HepG2 (cell line): Measurements from ENCODE around the gene TUBAL3. TPM values are rescaled to one million over a fixed set of nuclear protein-coding genes. Genes with fewer than 3 reads are reported as not detected.

ENCODE experiments used
- BORCS8-MEF2B ChIP-seq: sonication (generic); formaldehyde crosslinking; IDR thresholded peaks from 2 replicates; pipeline ENCODE4 v1.8.0; 2022; ENCODE audit warnings: mild to moderate bottlenecking, missing genetic modification reagents
- CBX1 ChIP-seq: IDR thresholded peaks from one replicate; pipeline ENCODE4 v1.6.1; 2016; ENCODE audit warnings: antibody characterized with exemption, low read depth
- FOXA1 ChIP-seq, 2 experiments: fragments of 450-650 bp in 1 of 2; sonication (generic) in 1 of 2; formaldehyde crosslinking in 1 of 2; IDR thresholded peaks; 2 replicates each; pipeline versions ENCODE4 v1.4.0 to v1.6.1; 2016 to 2020; ENCODE audit warnings: missing genetic modification reagents in 1 of 2
- GLI4 ChIP-seq: sonication (generic); formaldehyde crosslinking; IDR thresholded peaks from 2 replicates; pipeline ENCODE4 v1.5.1; 2020; ENCODE audit warnings: missing genetic modification reagents, mild to moderate bottlenecking, moderate library complexity, borderline replicate concordance
- GTF3A ChIP-seq: sonication (generic); formaldehyde crosslinking; conservative IDR thresholded peaks from 2 replicates; pipeline ENCODE4 v1.4.0; 2020; ENCODE audit warnings: mild to moderate bottlenecking, missing genetic modification reagents
- GZF1 ChIP-seq: sonication (generic); formaldehyde crosslinking; IDR thresholded peaks from 2 replicates; pipeline ENCODE4 v1.5.1; 2020; ENCODE audit warnings: mild to moderate bottlenecking, missing genetic modification reagents
- IKZF4 ChIP-seq: sonication (generic); formaldehyde crosslinking; IDR thresholded peaks from 2 replicates; pipeline ENCODE4 v1.5.1; 2020; ENCODE audit warnings: borderline replicate concordance, mild to moderate bottlenecking, low read depth, missing genetic modification reagents; ENCODE audit errors: not compliant biosample characterization
- POLR2AphosphoS2 ChIP-seq: IDR thresholded peaks from 2 replicates; pipeline ENCODE4 v1.6.1; 2011; ENCODE audit warnings: low read depth, low read length, improper control_type of control experiment
- REXO4 ChIP-seq: sonication (generic); formaldehyde crosslinking; IDR thresholded peaks from 2 replicates; pipeline ENCODE4 v1.8.0; 2022; ENCODE audit warnings: missing genetic modification reagents, mild to moderate bottlenecking, borderline replicate concordance
- SNAI1 ChIP-seq: sonication (generic); formaldehyde crosslinking; IDR thresholded peaks from 2 replicates; pipeline ENCODE4 v1.5.0; 2020; ENCODE audit warnings: mild to moderate bottlenecking, missing genetic modification reagents, borderline replicate concordance
- SOX5 ChIP-seq: IDR thresholded peaks from 2 replicates; pipeline ENCODE4 v1.6.1; 2016; ENCODE audit warnings: borderline replicate concordance
- TEAD3 ChIP-seq: optimal IDR thresholded peaks from 2 replicates; pipeline ENCODE3; 2016; ENCODE audit warnings: borderline replicate concordance
- THAP11 ChIP-seq: IDR thresholded peaks from 2 replicates; pipeline ENCODE4 v1.6.1; 2016; ENCODE audit warnings: missing biosample characterization, missing genetic modification reagents
- ZFP90 ChIP-seq: sonication (generic); formaldehyde crosslinking; IDR thresholded peaks from 2 replicates; pipeline ENCODE4 v1.8.0; 2022; ENCODE audit warnings: missing genetic modification reagents, mild to moderate bottlenecking, inconsistent platforms, borderline replicate concordance
- ZNF225 ChIP-seq: sonication (generic); formaldehyde crosslinking; IDR thresholded peaks from 2 replicates; pipeline ENCODE4 v1.4.0; 2020; ENCODE audit warnings: mild to moderate bottlenecking, missing genetic modification reagents
- ZNF264 ChIP-seq: sonication (generic); formaldehyde crosslinking; IDR thresholded peaks from 2 replicates; pipeline ENCODE4 v1.4.0; 2020; ENCODE audit warnings: missing genetic modification reagents
- ZNF343 ChIP-seq: sonication (generic); formaldehyde crosslinking; IDR thresholded peaks from 2 replicates; pipeline ENCODE4 v1.4.0; 2020; ENCODE audit warnings: mild to moderate bottlenecking, missing genetic modification reagents
- ZNF567 ChIP-seq: sonication (generic); formaldehyde crosslinking; IDR thresholded peaks from 2 replicates; pipeline ENCODE4 v1.8.1; 2023; ENCODE audit warnings: mild to moderate bottlenecking, missing genetic modification reagents, borderline replicate concordance
- ZNF598 ChIP-seq: sonication (generic); formaldehyde crosslinking; IDR thresholded peaks from 2 replicates; pipeline ENCODE4 v1.5.1; 2020; ENCODE audit warnings: mild to moderate bottlenecking, missing genetic modification reagents, borderline replicate concordance
- ZNF773 ChIP-seq: sonication (generic); formaldehyde crosslinking; IDR thresholded peaks from 2 replicates; pipeline ENCODE4 v1.4.0; 2020; ENCODE audit warnings: missing genetic modification reagents, borderline replicate concordance
- ZNF775 ChIP-seq: sonication (generic); formaldehyde crosslinking; IDR thresholded peaks from 2 replicates; pipeline ENCODE4 v1.4.0; 2020; ENCODE audit warnings: missing genetic modification reagents, mild to moderate bottlenecking, moderate library complexity, borderline replicate concordance
- polyA plus RNA-seq, 8 experiments: library from polyadenylated mRNA; depleted of rRNA in 3 of 8; stranded (reverse) in 7 of 8; unstranded in 1 of 8; fragments of >200 nt; fragmentation: Illumina TruSeq in 4 of 8; extraction: Trizol in 4 of 8; gene quantifications; 2 replicates each; pipeline versions ENCODE4 v1.2.1 to v1.2.3, GENCODE V29; 2011 to 2016; ENCODE audit warnings: low read depth in 4 of 8, missing spikeins in 1 of 8, mixed read lengths in 1 of 8; ENCODE audit not compliant: insufficient read depth in 1 of 8
- total RNA-seq, 5 experiments: library from RNA; depleted of rRNA; stranded (reverse); fragments of >200 nt; fragmentation: Illumina TruSeq; extraction: Trizol; gene quantifications; 2 replicates each; pipeline ENCODE4 v1.2.3, GENCODE V29; 2016; ENCODE audit warnings: low read depth in 1 of 5
- TF ChIP-seq, protein P1 (sequence below): sonication (generic); formaldehyde crosslinking; conservative IDR thresholded peaks from 2 replicates; pipeline ENCODE4 v1.4.0; 2020; ENCODE audit warnings: mild to moderate bottlenecking, missing genetic modification reagents, moderate library complexity
- TF ChIP-seq, protein P2 (sequence below): sonication (generic); formaldehyde crosslinking; IDR thresholded peaks from 2 replicates; pipeline ENCODE4 v1.4.0; 2020; ENCODE audit warnings: mild to moderate bottlenecking, missing genetic modification reagents
- TF ChIP-seq, protein P3 (sequence below): sonication (generic); formaldehyde crosslinking; IDR thresholded peaks from 2 replicates; pipeline ENCODE4 v1.4.0; 2020; ENCODE audit warnings: missing genetic modification reagents; ENCODE audit errors: not compliant biosample characterization

TUBAL3 gene
- total and polyA plus RNA-seq, 2 of the 13 experiments (the other 11 are each of a cell fraction or from before 2014, with no cell fraction given) = 0.07 to 0.26 TPM

DNA sequence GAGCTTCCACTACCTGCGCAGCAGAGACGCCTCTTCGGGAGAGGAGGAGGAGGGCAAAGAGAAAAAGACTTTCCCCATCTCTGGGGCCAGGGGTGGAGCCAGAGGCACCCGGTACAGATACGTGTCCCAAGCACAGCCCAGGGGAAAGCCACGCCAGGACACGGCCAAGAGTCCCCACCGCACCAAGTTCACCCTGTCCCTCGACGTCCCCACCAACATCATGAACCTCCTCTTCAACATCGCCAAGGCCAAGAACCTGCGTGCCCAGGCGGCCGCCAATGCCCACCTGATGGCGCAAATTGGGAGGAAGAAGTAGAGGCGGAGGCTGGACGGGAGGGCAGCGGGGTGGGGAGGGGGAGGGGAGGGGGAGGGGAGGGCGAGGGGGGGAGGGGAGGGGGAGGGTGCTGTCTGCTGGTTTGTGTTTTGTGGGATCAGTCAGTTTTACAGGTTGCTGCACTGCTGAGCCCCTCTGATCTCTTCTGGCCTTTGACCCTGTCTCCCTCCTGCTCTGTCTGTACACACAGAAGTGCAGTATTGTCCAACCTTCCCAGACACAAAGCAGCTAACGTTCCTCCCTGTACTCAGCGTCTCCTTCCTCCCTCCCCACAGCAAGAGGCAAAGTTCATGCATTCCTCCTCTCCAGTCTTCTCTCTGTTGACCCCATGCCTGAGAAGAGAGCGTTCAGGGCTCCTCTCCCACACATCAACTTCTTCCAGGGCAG lies 30.6 kb downstream of the TUBAL3 start (continued):
- no peak for TF ChIP-seq ZNF598
- TF ChIP-seq, protein P1, sequence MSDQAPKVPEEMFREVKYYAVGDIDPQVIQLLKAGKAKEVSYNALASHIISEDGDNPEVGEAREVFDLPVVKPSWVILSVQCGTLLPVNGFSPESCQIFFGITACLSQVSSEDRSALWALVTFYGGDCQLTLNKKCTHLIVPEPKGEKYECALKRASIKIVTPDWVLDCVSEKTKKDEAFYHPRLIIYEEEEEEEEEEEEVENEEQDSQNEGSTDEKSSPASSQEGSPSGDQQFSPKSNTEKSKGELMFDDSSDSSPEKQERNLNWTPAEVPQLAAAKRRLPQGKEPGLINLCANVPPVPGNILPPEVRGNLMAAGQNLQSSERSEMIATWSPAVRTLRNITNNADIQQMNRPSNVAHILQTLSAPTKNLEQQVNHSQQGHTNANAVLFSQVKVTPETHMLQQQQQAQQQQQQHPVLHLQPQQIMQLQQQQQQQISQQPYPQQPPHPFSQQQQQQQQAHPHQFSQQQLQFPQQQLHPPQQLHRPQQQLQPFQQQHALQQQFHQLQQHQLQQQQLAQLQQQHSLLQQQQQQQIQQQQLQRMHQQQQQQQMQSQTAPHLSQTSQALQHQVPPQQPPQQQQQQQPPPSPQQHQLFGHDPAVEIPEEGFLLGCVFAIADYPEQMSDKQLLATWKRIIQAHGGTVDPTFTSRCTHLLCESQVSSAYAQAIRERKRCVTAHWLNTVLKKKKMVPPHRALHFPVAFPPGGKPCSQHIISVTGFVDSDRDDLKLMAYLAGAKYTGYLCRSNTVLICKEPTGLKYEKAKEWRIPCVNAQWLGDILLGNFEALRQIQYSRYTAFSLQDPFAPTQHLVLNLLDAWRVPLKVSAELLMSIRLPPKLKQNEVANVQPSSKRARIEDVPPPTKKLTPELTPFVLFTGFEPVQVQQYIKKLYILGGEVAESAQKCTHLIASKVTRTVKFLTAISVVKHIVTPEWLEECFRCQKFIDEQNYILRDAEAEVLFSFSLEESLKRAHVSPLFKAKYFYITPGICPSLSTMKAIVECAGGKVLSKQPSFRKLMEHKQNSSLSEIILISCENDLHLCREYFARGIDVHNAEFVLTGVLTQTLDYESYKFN (CRISPR knock-in tag) = 0 out of 2 replicates have a peak, but pooled peaks have one; percentile 11
- TF ChIP-seq ZNF264 (CRISPR knock-in tag) = no peak
- TF ChIP-seq ZNF773 (CRISPR knock-in tag) = no peak
- no peak for TF ChIP-seq REXO4
- TF ChIP-seq ZNF343 (CRISPR knock-in tag) = no peak
- no peak for TF ChIP-seq ZNF225
- TF ChIP-seq TEAD3 = peak; percentile 58
- TF ChIP-seq THAP11 (CRISPR knock-in tag) = no peak
- TF ChIP-seq, protein P2, sequence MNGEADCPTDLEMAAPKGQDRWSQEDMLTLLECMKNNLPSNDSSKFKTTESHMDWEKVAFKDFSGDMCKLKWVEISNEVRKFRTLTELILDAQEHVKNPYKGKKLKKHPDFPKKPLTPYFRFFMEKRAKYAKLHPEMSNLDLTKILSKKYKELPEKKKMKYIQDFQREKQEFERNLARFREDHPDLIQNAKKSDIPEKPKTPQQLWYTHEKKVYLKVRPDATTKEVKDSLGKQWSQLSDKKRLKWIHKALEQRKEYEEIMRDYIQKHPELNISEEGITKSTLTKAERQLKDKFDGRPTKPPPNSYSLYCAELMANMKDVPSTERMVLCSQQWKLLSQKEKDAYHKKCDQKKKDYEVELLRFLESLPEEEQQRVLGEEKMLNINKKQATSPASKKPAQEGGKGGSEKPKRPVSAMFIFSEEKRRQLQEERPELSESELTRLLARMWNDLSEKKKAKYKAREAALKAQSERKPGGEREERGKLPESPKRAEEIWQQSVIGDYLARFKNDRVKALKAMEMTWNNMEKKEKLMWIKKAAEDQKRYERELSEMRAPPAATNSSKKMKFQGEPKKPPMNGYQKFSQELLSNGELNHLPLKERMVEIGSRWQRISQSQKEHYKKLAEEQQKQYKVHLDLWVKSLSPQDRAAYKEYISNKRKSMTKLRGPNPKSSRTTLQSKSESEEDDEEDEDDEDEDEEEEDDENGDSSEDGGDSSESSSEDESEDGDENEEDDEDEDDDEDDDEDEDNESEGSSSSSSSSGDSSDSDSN = no peak
- TF ChIP-seq GZF1 (CRISPR knock-in tag) = no peak
- no peak for TF ChIP-seq ZNF567
- TF ChIP-seq, protein P3, sequence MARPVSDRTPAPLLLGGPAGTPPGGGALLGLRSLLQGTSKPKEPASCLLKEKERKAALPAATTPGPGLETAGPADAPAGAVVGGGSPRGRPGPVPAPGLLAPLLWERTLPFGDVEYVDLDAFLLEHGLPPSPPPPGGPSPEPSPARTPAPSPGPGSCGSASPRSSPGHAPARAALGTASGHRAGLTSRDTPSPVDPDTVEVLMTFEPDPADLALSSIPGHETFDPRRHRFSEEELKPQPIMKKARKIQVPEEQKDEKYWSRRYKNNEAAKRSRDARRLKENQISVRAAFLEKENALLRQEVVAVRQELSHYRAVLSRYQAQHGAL = no peak
- TF ChIP-seq SNAI1 (CRISPR knock-in tag) = no peak
- TF ChIP-seq POLR2AphosphoS2 = no peak
- no peak for TF ChIP-seq ZFP90 (CRISPR knock-in tag)
- peak; percentile 51; the same call in 1 of the 2 replicates for TF ChIP-seq SOX5
- TF ChIP-seq BORCS8-MEF2B (CRISPR knock-in tag) = no peak
- TF ChIP-seq GTF3A = no peak
- TF ChIP-seq FOXA1 (IDR thresholded peaks at IDR 0.05) = no peak
- TF ChIP-seq FOXA1 (CRISPR knock-in tag; IDR thresholded peaks at IDR 0.05) = peak; percentile 44; the same call in 1 of the 2 replicates
- no peak for TF ChIP-seq GLI4 (CRISPR knock-in tag)
- TF ChIP-seq ZNF775 = no peak
- no peak for TF ChIP-seq IKZF4 (CRISPR knock-in tag)
- TF ChIP-seq CBX1 = no peak
